Mononuclear cell (primary cell): Measurements from ENCODE around the gene WDR27. TPM values are rescaled to one million over a fixed set of nuclear protein-coding genes. Genes with fewer than 3 reads are reported as not detected.

Source experiments
- H3K27me3 ChIP-seq: 2 replicates; pipeline ENCODE4 v1.6.0; 2011; ENCODE audit warnings: low read length, control low read depth; ENCODE audit not compliant: insufficient read depth
- H3K4me1 ChIP-seq: 2 replicates; pipeline ENCODE4 v1.5.1; 2011; ENCODE audit warnings: mild to moderate bottlenecking, low read length, control low read depth; ENCODE audit not compliant: insufficient read depth
- H3K4me3 ChIP-seq: 2 replicates; pipeline ENCODE4 v1.5.1; 2011; ENCODE audit warnings: mild to moderate bottlenecking, low read length, moderate library complexity
- H3K9me3 ChIP-seq: 2 replicates; pipeline ENCODE4 v1.5.1; 2011; ENCODE audit warnings: low read depth, mild to moderate bottlenecking, control low read depth, low read length
- total RNA-seq: library from RNA; depleted of rRNA; stranded (reverse); fragments of >200 nt; gene quantifications from one replicate; pipeline ENCODE4 v1.2.3, GENCODE V29; 2012

Gene WDR27
- total RNA-seq, 1 donor = 8.3 TPM

- H3K4me1 ChIP-seq = no peaks in the 10 kb centered on the region
- no peaks in the 10 kb centered on the region for H3K27me3 ChIP-seq
- H3K4me3 ChIP-seq = no peak overlapping the region
- no peaks in the 10 kb centered on the region for H3K9me3 ChIP-seq
Measured at GRCh38 chr6:169567819-169568218, 134.0 kb downstream of the WDR27 start.

GRCh38 chr6:169566961-169567750, 134.7 kb downstream of the WDR27 start:
- Histone ChIP-seq H3K4me3 (no peak overlapping the region), H3K9me3 (no peaks in the 10 kb centered on the region), H3K27me3 (no peaks in the 10 kb centered on the region), H3K4me1 (no peaks in the 10 kb centered on the region)

- no peaks in the 10 kb centered on the region for H3K4me1 ChIP-seq
- no peaks in the 10 kb centered on the region for H3K9me3 ChIP-seq
Measured at GRCh38 chr6:169566319-169566718, 135.5 kb downstream of the WDR27 start.

GRCh38 chr6:169564453-169565240, 137.2 kb downstream of the WDR27 start:
- Histone ChIP-seq H3K4me1 (no peaks in the 10 kb centered on the region), H3K4me3 (no peak overlapping the region), H3K27me3 (no peaks in the 10 kb centered on the region), H3K9me3 (no peaks in the 10 kb centered on the region)

More at GRCh38 chr6:169566319-169566718, 135.5 kb downstream of the WDR27 start:
- Histone ChIP-seq H3K27me3 (no peaks in the 10 kb centered on the region), H3K4me3 (no peak overlapping the region)

GRCh38 chr6:169561665-169562064, 140.2 kb downstream of the WDR27 start:
- Histone ChIP-seq H3K4me1 (peaks cover 5% of the 10 kb centered on the region), H3K9me3 (no peaks in the 10 kb centered on the region), H3K27me3 (no peaks in the 10 kb centered on the region), H3K4me3 (no peak overlapping the region)

GRCh38 chr6:169559592-169559991, 142.2 kb downstream of the WDR27 start:
- no peaks in the 10 kb centered on the region for H3K27me3 ChIP-seq
- H3K4me1 ChIP-seq = peaks cover 5% of the 10 kb centered on the region
- H3K4me3 ChIP-seq = no peak overlapping the region
- H3K9me3 ChIP-seq = no peaks in the 10 kb centered on the region

- Histone ChIP-seq H3K4me3 (no peak overlapping the region), H3K9me3 (no peaks in the 10 kb centered on the region), H3K27me3 (no peaks in the 10 kb centered on the region), H3K4me1 (peaks cover 5% of the 10 kb centered on the region)
Measured at GRCh38 chr6:169558774-169559441, 142.9 kb downstream of the WDR27 start.

GRCh38 chr6:169558378-169558773, 143.5 kb downstream of the WDR27 start:
- Histone ChIP-seq H3K27me3 (no peaks in the 10 kb centered on the region), H3K4me1 (peaks cover 5% of the 10 kb centered on the region), H3K4me3 (no peak overlapping the region), H3K9me3 (no peaks in the 10 kb centered on the region)

- Histone ChIP-seq H3K4me3 (no peak overlapping the region), H3K9me3 (no peaks in the 10 kb centered on the region), H3K4me1 (peaks cover 5% of the 10 kb centered on the region), H3K27me3 (no peaks in the 10 kb centered on the region)
Measured at GRCh38 chr6:169557887-169558286, 143.9 kb downstream of the WDR27 start.

GRCh38 chr6:169556758-169557548, 144.9 kb downstream of the WDR27 start:
- Histone ChIP-seq H3K9me3 (no peaks in the 10 kb centered on the region), H3K4me1 (peaks cover 5% of the 10 kb centered on the region), H3K4me3 (no peak overlapping the region), H3K27me3 (no peaks in the 10 kb centered on the region)

- Histone ChIP-seq H3K9me3 (no peaks in the 10 kb centered on the region), H3K27me3 (no peaks in the 10 kb centered on the region), H3K4me3 (no peak overlapping the region), H3K4me1 (peaks cover 5% of the 10 kb centered on the region)
Measured at GRCh38 chr6:169555971-169556617, 145.7 kb downstream of the WDR27 start.

- H3K4me3 ChIP-seq = no peak overlapping the region
- H3K27me3 ChIP-seq = no peaks in the 10 kb centered on the region
- H3K9me3 ChIP-seq = peaks cover 4% of the 10 kb centered on the region
- H3K4me1 ChIP-seq = no peaks in the 10 kb centered on the region
Measured at GRCh38 chr6:169545982-169546381, 155.8 kb downstream of the WDR27 start.

GRCh38 chr6:169543704-169544103, 158.1 kb downstream of the WDR27 start:
- Histone ChIP-seq H3K27me3 (no peaks in the 10 kb centered on the region), H3K9me3 (peaks cover 4% of the 10 kb centered on the region), H3K4me1 (no peaks in the 10 kb centered on the region), H3K4me3 (no peak overlapping the region)

- Histone ChIP-seq H3K27me3 (no peaks in the 10 kb centered on the region), H3K4me1 (no peaks in the 10 kb centered on the region), H3K4me3 (no peak overlapping the region), H3K9me3 (peaks cover 2% of the 10 kb centered on the region)
Measured at GRCh38 chr6:169542491-169542890, 159.3 kb downstream of the WDR27 start.
